LHCN-M2 (cell line): ENCODE measurements around the gene OTUB1. TPM values are rescaled to one million over a fixed set of nuclear protein-coding genes. Genes with fewer than 3 reads are reported as not detected.
"Not testable (repeated sequence)": the region's sequence is repeated elsewhere in the genome, so short reads cannot be mapped to it uniquely, and the experiment has no call there.

ENCODE experiments used
- DNase-seq: peaks from one replicate; pipeline ENCODE4 v3.0.0-alpha.2; 2012; ENCODE audit warnings: low read depth
- total RNA-seq: library from RNA; depleted of rRNA; stranded (reverse); fragments of >200 nt; gene quantifications from 2 replicates; pipeline ENCODE4 v1.2.3, GENCODE V29; 2014; rRNA removed

Gene OTUB1
- total RNA-seq, 1 experiment from 2014 or later, result 62.5 TPM

GRCh38 chr11:64042301-64042700 is 56.1 kb downstream of the OTUB1 start:
- DNase-seq, result no peak

GRCh38 chr11:64043545-64043944 is 57.3 kb downstream of the OTUB1 start:
- DNase-seq, result no peak

- DNase-seq, result no peak
Observed at GRCh38 chr11:64044730-64045393, 58.6 kb downstream of the OTUB1 start.

- DNase-seq, result no peak
Observed at GRCh38 chr11:64045700-64046099, 59.5 kb downstream of the OTUB1 start.

- not testable (repeated sequence) for DNase-seq
Observed at GRCh38 chr11:64047373-64047772, 61.1 kb downstream of the OTUB1 start.

Other genes with a start within 250 kb of the OTUB1 start
- gene ZFTA, start 217.7 kb upstream of the OTUB1 start, total RNA-seq, result 23.3 and 24.8 TPM in 2 replicates
- gene SPINDOC, start 173.0 kb upstream of the OTUB1 start, total RNA-seq, result 31.7 and 33.8 TPM in 2 replicates
- 14.6 and 16.4 TPM in 2 replicates for gene MARK2, start 147.3 kb upstream of the OTUB1 start, total RNA-seq
- 0.23 and 0.58 TPM in 2 replicates for gene RCOR2, start 69.3 kb upstream of the OTUB1 start, total RNA-seq
- gene NAA40, start 47.4 kb upstream of the OTUB1 start, total RNA-seq, result 17.6 and 18.3 TPM in 2 replicates
- 611 and 814 TPM in 2 replicates for gene COX8A, start 11.8 kb upstream of the OTUB1 start, total RNA-seq
- not detected in 2 replicates for gene FLRT1, start 49.5 kb downstream of the OTUB1 start, total RNA-seq
- 38.0 and 40.8 TPM in 2 replicates for gene MACROD1, start 179.7 kb downstream of the OTUB1 start, total RNA-seq
- gene STIP1, start 199.7 kb downstream of the OTUB1 start, total RNA-seq, result 237 and 248 TPM in 2 replicates
- 18.4 and 22.8 TPM in 2 replicates for gene FERMT3, start 220.3 kb downstream of the OTUB1 start, total RNA-seq
- gene TRPT1, start 239.7 kb downstream of the OTUB1 start, total RNA-seq, result 65.0 and 72.5 TPM in 2 replicates
- gene NUDT22, start 239.8 kb downstream of the OTUB1 start, total RNA-seq, result 89.8 and 101 TPM in 2 replicates
- 4.4 and 8.3 TPM in 2 replicates for gene DNAJC4, start 244.1 kb downstream of the OTUB1 start, total RNA-seq
- gene VEGFB, start 248.1 kb downstream of the OTUB1 start, total RNA-seq, result 50.2 and 56.9 TPM in 2 replicates